Aorta (tissue), 5 donors: ENCODE results near the gene FBXO24. TPM values are rescaled to one million over a fixed set of nuclear protein-coding genes. Genes with fewer than 3 reads are reported as not detected.
A peak's percentile ranks its signal among the peaks of the same experiment; 100 is the strongest.

Experiments
- ATAC-seq: fragments of 200-7000 bp; cut with Tn5 transposase; one replicate; pipeline ENCODE4 v1.9.1; 2022; ENCODE audit warnings: moderate library complexity; ENCODE audit not compliant: low FRiP score
- DNase-seq, 2 donors: peaks; one replicate each; pipeline ENCODE4 v3.0.0-alpha.2; 2020
- H3K27ac ChIP-seq, 2 donors: one replicate each; pipeline ENCODE4 v1.5.1; 2013; ENCODE audit warnings: low read length in 2 of 2, mild to moderate bottlenecking in 2 of 2, moderate library complexity in 2 of 2, control low read depth in 1 of 2, inconsistent platforms in 1 of 2, low read depth in 1 of 2
- H3K27me3 ChIP-seq, 2 donors: one replicate each; pipeline ENCODE4 v1.6.1; 2013; ENCODE audit warnings: control low read depth in 1 of 2, low read length in 1 of 2, mild to moderate bottlenecking in 1 of 2, moderate library complexity in 1 of 2; ENCODE audit not compliant: insufficient read depth in 2 of 2, control insufficient read depth in 1 of 2
- H3K36me3 ChIP-seq, 2 donors: one replicate each; pipeline ENCODE4 v1.6.1; 2013; ENCODE audit warnings: control low read depth in 1 of 2, low read length in 1 of 2, mild to moderate bottlenecking in 1 of 2; ENCODE audit not compliant: insufficient read depth in 2 of 2, control insufficient read depth in 1 of 2
- H3K4me1 ChIP-seq, 2 donors: one replicate each; pipeline ENCODE4 v1.6.1; 2013; ENCODE audit warnings: low read length in 2 of 2, control low read depth in 1 of 2, mild to moderate bottlenecking in 1 of 2, moderate library complexity in 1 of 2; ENCODE audit not compliant: insufficient read depth in 2 of 2, control insufficient read depth in 1 of 2
- H3K4me3 ChIP-seq, 2 donors: one replicate each; pipeline ENCODE4 v1.5.1; 2013; ENCODE audit warnings: low read length in 2 of 2, control low read depth in 1 of 2, mild to moderate bottlenecking in 1 of 2
- H3K9me3 ChIP-seq: one replicate; pipeline ENCODE4 v1.6.1; 2013; ENCODE audit warnings: mild to moderate bottlenecking, low read length; ENCODE audit not compliant: control insufficient read depth
- WGBS, 2 donors: extraction: QIAGEN DNeasy Blood & Tissue Kit; methylation state at CpG; one replicate each; pipeline ENCODE4 v1.1.7; 2013; 5-methylcytosine and 5-hydroxymethylcytosine counted together
- intact Hi-C, 2 donors: fragments of 100-400 bp; cut with DNase I; formaldehyde crosslinking; loops; one replicate each; pipeline versions ENCODE4 v1.14.2 to v1.15.0; 2022
- polyA plus RNA-seq, 2 donors: library from polyadenylated mRNA; stranded (reverse); fragments of 200-250 nt; gene quantifications; one replicate each; pipeline ENCODE4 v1.2.3, GENCODE V29; 2013
- total RNA-seq, 2 donors: library from RNA; stranded (reverse); fragmentation: NEBNext Ultra II Directional; extraction: Animal tissue kit (Norgen Biotek cat#: 25700); gene quantifications; one replicate each; pipeline ENCODE4 v1.2.1, GENCODE V29; 2021
- donor health status: healthy with polysubstance abuse.
- donor health status: Bipolar disorder and iron deficiency.
- donor health status: DM: no; HTN: no; CAD: no.
- donor health status: DM: no; HTN: no; CAD: no.
- donor health status: DM: yes; HTN: yes; CAD: no.

Gene FBXO24
- total and polyA plus RNA-seq, 4 donors: 0.81 to 1.2 TPM; not detected in 2

DNA sequence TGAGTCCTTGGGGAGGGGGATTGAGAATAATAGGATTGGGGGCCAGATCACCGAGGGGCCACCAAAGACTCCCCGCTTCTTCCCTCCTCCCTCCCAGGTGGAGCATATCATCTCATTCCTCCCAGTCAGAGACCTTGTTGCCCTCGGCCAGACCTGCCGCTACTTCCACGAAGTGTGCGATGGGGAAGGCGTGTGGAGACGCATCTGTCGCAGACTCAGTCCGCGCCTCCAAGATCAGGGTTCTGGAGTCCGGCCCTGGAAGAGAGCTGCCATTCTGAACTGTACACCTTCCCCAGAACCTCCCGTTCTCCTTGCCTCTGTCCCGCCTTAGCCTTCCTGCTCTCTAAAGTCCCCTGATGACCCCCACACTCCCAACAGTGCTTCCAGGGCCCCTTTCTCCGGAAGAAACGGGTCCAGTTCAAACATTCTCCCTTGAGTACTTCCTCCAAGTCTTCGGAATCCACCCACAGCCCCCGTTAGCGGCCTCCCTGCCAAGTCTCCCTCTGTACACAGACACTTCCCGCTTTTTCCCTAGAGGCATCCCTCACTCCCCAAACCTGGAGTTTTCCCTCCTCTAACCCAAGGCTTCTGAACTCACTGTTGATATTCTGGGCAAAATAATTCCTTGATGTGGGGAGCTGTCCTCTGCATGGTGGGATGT, 4.1 kb downstream of the FBXO24 start:
- no peaks in the 10 kb centered on the region for H3K4me1 ChIP-seq
- no peak overlapping the region for H3K27ac ChIP-seq
- ATAC-seq: no peak
- no peak overlapping the region for H3K4me3 ChIP-seq
- no peak for DNase-seq
- H3K27me3 ChIP-seq: no peaks in the 10 kb centered on the region
- H3K9me3 ChIP-seq: no peaks in the 10 kb centered on the region
- H3K36me3 ChIP-seq: no peaks in the 10 kb centered on the region
- 25 to 37% methylated on average over 20 of the region's 20 CpGs for WGBS, 2 donors
- intact Hi-C loops: no loop called here

DNA sequence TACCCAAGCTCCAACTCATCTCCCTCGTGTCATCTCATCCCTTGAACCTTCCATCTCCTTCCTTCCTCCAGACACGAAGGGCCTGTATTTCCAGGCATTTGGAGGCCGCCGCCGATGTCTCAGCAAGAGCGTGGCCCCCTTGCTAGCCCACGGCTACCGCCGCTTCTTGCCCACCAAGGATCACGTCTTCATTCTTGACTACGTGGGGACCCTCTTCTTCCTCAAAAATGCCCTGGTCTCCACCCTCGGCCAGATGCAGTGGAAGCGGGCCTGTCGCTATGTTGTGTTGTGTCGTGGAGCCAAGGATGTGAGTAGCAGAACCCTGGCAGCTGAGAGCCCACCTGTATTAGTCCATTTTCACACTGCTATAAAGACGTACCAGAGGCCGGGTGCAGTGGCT, 5.5 kb downstream of the FBXO24 start:
- no peaks in the 10 kb centered on the region for H3K9me3 ChIP-seq
- DNase-seq (no peak), ATAC-seq (no peak)
- no peaks in the 10 kb centered on the region for H3K27me3 ChIP-seq
- H3K4me3 ChIP-seq: no peak overlapping the region
- H3K36me3 ChIP-seq: no peaks in the 10 kb centered on the region
- 96 to 98% methylated on average over 17 of the region's 17 CpGs for WGBS, 2 donors
- intact Hi-C loops: no loop called here
- H3K27ac ChIP-seq: no peak overlapping the region
- no peaks in the 10 kb centered on the region for H3K4me1 ChIP-seq

DNA sequence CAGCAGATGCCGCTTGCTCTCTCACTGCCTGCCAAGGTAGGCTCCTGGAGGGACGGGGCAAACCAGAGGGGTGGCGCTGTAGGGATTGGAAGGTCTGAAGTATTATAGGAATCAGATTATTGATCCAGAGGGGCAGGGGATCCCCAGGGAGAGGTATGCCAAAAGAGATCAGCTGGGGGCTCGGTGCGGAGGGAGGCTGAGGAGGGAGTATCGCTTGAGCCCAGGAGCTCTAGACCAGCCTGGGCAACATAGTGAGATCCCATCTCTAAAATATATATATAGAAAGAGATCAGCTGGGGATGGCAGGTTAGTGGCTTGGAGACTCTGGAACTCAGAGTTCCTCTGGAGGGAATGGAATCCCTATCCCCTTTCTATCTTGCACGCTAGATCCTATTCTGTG, 9.1 kb downstream of the FBXO24 start:
- WGBS, 2 donors: 96 to 97% methylated on average over 7 of the region's 7 CpGs
- ATAC-seq (no peak), DNase-seq (no peak)
- H3K27me3 ChIP-seq: no peaks in the 10 kb centered on the region
- no peaks in the 10 kb centered on the region for H3K4me1 ChIP-seq
- H3K27ac ChIP-seq: no peak overlapping the region
- H3K36me3 ChIP-seq: no peaks in the 10 kb centered on the region
- no peaks in the 10 kb centered on the region for H3K9me3 ChIP-seq
- no peak overlapping the region for H3K4me3 ChIP-seq
- intact Hi-C loops: no loop called here

DNA sequence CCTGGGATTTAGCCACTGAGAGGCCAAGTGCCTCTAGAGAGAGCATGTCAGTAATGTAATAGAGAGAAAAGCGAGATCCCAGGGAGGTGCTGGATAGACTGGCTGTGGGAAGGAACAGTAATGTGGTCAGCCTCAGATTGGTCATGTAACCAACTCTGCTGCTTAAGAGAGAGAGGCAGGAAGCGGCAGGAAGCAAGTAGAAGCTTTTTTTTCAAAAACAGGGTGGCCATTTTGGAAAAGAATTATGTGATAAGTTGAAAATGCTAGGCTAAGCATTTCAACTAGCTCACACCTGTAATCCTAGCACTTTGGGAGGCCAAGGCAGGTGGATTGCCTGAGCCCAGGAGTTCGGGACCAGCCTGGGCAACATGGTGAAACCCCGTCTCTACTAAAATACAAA, 12.3 kb downstream of the FBXO24 start:
- DNase-seq (no peak), ATAC-seq (no peak)
- intact Hi-C loops: no loop called here
- H3K27ac ChIP-seq: no peak overlapping the region
- no peaks in the 10 kb centered on the region for H3K4me1 ChIP-seq
- no peaks in the 10 kb centered on the region for H3K36me3 ChIP-seq
- 88 to 90% methylated on average over 4 of the region's 4 CpGs for WGBS, 2 donors
- no peaks in the 10 kb centered on the region for H3K9me3 ChIP-seq
- H3K27me3 ChIP-seq: no peaks in the 10 kb centered on the region
- H3K4me3 ChIP-seq: no peak overlapping the region

DNA sequence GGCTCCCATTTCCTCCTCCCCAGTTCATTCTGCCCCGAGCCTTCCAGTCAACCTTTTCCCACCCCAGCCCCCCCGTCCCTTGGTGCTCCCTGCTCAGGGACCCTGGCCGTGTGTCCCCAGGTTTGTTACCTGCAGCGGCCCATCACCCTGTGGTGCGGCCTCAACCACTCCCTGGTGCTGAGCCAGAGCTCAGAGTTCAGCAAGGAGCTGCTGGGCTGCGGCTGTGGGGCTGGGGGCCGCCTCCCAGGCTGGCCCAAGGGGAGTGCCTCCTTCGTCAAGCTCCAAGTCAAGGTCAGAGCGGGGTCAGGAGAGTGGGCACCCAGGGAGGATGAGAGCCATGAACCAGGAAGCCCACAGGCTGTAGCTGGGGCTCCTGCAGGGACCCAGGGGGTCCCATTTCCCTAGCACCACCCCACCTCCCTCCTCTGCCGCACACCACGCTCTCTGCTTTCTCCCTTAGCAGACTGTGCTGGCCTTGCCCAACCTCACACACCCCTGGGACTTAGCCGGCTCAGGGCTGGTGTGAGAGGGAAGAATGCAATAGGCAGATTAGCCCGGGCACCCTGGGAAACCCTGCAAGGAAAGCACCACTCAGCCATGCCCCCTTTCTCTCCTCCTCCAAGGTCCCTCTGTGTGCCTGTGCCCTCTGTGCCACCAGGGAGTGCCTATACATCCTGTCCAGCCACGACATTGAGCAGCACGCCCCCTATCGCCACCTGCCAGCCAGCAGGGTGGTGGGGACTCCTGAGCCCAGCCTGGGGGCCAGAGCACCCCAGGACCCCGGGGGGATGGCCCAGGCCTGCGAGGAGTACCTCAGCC, 14.0 kb downstream of the FBXO24 start:
- Histone ChIP-seq H3K4me3 (no peak overlapping the region), H3K27ac (no peak overlapping the region), H3K9me3 (no peaks in the 10 kb centered on the region), H3K27me3 (no peaks in the 10 kb centered on the region), H3K36me3 (no peaks in the 10 kb centered on the region), H3K4me1 (no peaks in the 10 kb centered on the region)
- DNase-seq (no peak), ATAC-seq (no peak)
- intact Hi-C loops: no loop called here
- 57 to 58% methylated on average over 18 of the region's 18 CpGs for WGBS, 2 donors

DNA sequence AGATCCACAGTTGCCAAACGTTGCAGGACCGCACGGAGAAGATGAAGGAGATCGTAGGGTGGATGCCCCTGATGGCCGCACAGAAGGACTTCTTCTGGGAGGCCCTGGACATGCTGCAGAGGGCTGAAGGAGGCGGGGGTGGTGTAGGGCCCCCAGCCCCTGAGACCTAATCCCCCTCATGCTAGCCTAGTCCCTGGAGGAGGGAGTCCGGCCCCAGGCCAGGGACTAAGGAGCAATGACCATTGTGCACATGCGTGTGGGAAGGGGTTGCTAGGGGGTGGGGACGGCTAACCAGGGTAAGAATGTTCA, 14.6 kb downstream of the FBXO24 start:
- H3K9me3 ChIP-seq: no peaks in the 10 kb centered on the region
- intact Hi-C loops: no loop called here
- H3K4me1 ChIP-seq: no peaks in the 10 kb centered on the region
- DNase-seq: no peak
- WGBS, 2 donors: 73 to 77% methylated on average over 9 of the region's 9 CpGs
- H3K36me3 ChIP-seq: no peaks in the 10 kb centered on the region
- ATAC-seq: no peak
- no peaks in the 10 kb centered on the region for H3K27me3 ChIP-seq
- no peak overlapping the region for H3K4me3 ChIP-seq
- no peak overlapping the region for H3K27ac ChIP-seq

DNA sequence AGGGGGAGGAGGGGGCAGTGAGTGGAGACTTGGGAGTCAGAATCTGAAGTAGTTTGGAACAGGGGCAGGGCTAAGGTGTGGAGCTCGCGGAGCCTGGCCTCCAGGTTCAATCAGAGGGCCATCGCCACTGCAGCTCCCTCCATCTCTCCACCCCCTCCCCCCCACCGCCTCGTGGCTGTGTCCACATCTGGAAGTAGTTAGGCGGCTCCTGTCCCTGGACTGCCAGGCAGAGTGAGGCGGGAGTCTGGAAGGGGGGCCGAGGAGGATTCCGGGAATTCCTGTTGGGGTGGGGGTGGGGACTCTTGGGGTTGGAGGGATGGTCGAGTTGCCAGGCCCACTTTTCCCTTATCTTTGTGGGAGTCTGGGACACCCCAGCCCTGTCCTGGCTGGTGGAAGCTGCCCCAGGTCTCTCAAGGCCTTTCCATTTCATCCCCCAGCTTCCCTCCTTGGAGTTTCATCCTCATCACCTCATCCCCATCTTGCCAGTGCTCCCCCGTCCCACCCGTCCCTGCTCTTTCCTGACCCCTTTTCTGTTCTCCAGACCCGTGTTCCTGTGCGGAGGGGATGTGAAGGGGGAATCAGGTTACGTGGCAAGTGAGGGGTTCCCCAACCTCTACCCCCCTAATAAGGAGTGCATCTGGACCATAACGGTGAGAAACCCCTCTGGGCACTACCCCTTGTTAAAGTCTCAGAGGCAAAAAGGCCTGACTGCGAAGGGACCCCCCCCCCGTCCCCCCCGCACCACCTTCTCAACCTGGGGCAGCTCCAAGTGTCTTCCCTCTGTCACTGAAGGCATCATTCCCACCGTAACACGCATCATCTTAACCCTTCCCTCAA, 17.0 kb downstream of the FBXO24 start:
- H3K4me1 ChIP-seq: no peaks in the 10 kb centered on the region
- ATAC-seq: peak; percentile 74

DNA sequence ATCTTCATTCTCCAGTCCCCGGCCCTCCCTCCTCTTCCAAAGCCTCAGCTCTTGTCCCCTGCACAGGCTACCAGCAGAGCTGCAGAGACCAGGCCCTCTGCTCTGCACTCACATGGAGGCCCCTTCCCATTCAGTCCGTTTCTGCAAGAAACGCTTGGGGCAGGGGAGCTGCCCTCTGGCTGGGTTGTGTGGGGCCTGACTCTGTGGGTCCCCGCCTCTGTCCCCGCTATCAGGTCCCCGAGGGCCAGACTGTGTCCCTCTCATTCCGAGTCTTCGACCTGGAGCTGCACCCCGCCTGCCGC, 17.5 kb downstream of the FBXO24 start:
- Histone ChIP-seq H3K9me3 (no peaks in the 10 kb centered on the region), H3K4me3 (peak overlapping the region; percentile 0 to 51), H3K4me1 (no peaks in the 10 kb centered on the region), H3K36me3 (no peaks in the 10 kb centered on the region), H3K27me3 (no peaks in the 10 kb centered on the region), H3K27ac (peak overlapping the region in 1 of 2 donors; percentile 85)
- whole genome bisulfite sequencing, 2 donors: 7 to 8% methylated on average over 10 of the region's 10 CpGs
- ATAC-seq: no peak
- DNase-seq: no peak
- intact Hi-C loops: no loop called here

More for the DNA sequence above, 17.0 kb downstream of the FBXO24 start:
- no peaks in the 10 kb centered on the region for H3K9me3 ChIP-seq
- no peaks in the 10 kb centered on the region for H3K27me3 ChIP-seq
- H3K27ac ChIP-seq: peak overlapping the region in 1 of 2 donors; percentile 85
- peak; percentile 87 to 90 for DNase-seq
- intact Hi-C loops: no loop called here
- WGBS, 2 donors: 21 to 23% methylated on average over 21 of the region's 21 CpGs
- peak overlapping the region in 1 of 2 donors; percentile 51 for H3K4me3 ChIP-seq
- no peaks in the 10 kb centered on the region for H3K36me3 ChIP-seq
